Measurements from ENCODE around the gene ZSWIM6. TPM values are rescaled to one million over a fixed set of nuclear protein-coding genes. Genes with fewer than 3 reads are reported as not detected.

ZSWIM6 gene
- total RNA-seq, 2 donors from 2014 or later, result 4.6 to 5.6 TPM

DNA sequence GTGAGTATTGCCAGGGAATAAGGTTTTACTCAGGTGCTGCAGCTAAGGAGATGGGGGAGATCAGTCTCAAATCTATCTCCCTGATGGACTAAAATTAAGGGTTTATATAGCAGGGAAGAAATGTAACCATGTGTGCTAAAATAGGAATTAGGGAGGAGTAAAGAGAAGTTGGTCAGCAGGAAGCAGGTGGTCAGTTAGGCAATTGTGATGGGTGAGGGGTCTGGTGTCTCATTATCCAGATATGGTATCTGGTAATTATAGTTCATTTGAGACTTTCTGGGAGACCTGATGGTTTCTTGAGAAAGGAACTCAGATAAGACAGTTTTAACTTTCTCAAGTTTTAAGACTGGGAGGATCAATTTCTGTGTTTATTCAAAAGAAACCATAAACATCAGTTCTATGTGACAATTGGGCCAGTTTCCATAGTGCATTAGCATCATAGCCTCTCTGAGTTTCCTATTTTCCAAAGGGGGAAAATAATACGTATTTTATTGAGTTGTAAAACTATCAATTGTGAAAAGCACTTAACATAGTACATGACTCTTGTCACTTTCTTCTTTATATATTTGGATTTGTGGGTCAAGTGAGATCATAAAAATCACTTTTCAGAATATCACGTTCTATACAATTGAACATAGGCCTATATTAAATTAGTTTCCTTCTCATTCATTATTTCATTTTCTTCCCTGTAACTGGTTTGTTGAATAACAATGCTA lies 115.9 kb downstream of the ZSWIM6 start:
- DNase-seq (ENCODE audit: low spot score), result no peak
- H3K4me3 ChIP-seq, result no peak overlapping the region
- H3K36me3 ChIP-seq, result no peaks in the 10 kb centered on the region
- no peaks in the 10 kb centered on the region for H3K27me3 ChIP-seq
- TF ChIP-seq CTCF (IDR thresholded peaks at IDR 0.05), result no peak
- H3K4me1 ChIP-seq, result peaks cover 3 to 20% of the 10 kb centered on the region in 2 donors
- no peak overlapping the region for H3K27ac ChIP-seq
- H3K9me3 ChIP-seq, result peaks cover 0 to 9% of the 10 kb centered on the region in 2 donors

DNA sequence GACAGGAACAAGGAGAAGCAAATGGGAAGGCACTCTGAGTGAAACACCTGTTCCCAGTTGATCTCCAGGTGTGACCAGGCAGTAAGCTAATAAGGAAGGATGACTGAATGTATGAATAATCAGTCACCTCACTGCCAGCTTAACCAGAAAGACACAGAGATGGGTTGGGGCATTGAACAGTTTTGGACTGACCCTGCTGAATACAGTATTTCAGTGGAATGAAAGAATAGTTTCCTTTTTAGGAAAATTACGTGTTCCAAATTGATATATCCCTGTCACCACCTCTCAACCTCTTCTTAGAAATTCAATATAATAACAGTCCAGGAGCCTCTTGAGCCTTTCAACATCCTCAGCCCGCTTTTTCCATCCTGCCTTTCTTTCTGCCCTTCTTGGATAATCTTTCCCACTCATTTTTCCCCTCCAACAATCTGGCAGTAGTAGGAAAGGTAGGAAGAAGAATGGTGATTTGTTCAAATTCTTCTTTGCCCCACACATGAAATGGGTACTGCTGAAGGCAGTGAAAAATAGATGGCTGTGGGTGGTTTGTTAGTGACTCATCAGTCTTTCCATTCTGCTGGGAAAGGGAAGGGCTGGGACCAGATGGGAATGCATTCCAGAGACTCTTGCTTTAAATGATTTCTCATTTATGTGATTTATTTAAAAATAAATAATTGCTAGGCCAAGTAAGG lies 117.9 kb downstream of the ZSWIM6 start:
- no peaks in the 10 kb centered on the region for H3K36me3 ChIP-seq
- H3K27ac ChIP-seq, result peak overlapping the region; percentile 49 to 53
- peaks cover 3 to 20% of the 10 kb centered on the region in 2 donors for H3K4me1 ChIP-seq
- TF ChIP-seq CTCF (IDR thresholded peaks at IDR 0.05), result no peak
- H3K9me3 ChIP-seq, result peaks cover 0 to 9% of the 10 kb centered on the region in 2 donors
- H3K27me3 ChIP-seq, result no peaks in the 10 kb centered on the region
- H3K4me3 ChIP-seq, result no peak overlapping the region
- no peak for DNase-seq (ENCODE audit: low spot score)

GRCh38 chr5:61450493-61451279 lies 118.6 kb downstream of the ZSWIM6 start:
- H3K4me3 ChIP-seq, result no peak overlapping the region
- no peak for TF ChIP-seq CTCF (IDR thresholded peaks at IDR 0.05)
- no peak for DNase-seq (ENCODE audit: low spot score)

DNA sequence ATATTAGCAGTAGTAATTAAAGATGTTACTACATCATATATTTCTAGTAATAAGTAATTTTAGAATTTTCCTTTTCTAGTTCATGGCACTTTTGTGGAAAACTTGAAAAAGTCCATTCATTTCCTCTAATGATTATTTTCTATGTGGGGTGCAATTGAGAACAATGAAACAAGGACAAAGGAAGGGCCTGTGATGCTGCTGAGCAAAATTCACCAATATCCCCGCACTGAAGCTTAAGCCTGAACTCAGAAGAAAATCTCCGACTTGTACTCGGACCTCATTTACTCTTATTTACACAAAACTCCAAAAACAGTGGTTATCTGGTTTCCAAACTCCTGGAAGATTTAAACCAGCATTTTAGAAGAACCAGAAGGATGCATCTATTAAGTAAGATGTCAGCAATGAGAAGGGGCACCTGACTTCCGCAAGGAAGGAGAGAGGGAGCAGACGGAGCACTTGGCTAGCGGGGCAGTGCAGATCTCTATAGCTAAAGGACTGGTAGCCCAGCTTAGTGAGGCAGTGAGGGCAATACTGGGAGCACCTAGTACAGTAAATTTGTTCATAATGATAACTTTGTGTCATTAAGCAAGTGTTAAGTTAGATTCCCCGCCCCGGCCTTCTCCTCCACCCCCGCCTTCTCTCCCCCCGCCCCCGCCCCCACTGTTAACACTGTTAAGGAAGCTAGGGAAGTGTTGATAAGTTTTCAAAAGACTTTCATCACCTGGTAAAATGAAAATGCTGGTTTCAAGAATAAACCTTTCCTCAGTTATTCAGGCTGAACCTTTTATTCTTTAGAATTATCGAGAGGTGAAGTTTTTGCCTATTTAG lies 123.3 kb downstream of the ZSWIM6 start:
- no peak for DNase-seq (ENCODE audit: low spot score)
- no peak overlapping the region for H3K4me3 ChIP-seq
- no peak for TF ChIP-seq CTCF (IDR thresholded peaks at IDR 0.05)
- no peaks in the 10 kb centered on the region for H3K36me3 ChIP-seq
- no peak overlapping the region for H3K27ac ChIP-seq
- H3K27me3 ChIP-seq, result no peaks in the 10 kb centered on the region
- no peaks in the 10 kb centered on the region for H3K9me3 ChIP-seq
- peaks cover 3 to 15% of the 10 kb centered on the region in 2 donors for H3K4me1 ChIP-seq

More at GRCh38 chr5:61450493-61451279, 118.6 kb downstream of the ZSWIM6 start:
- H3K4me1 ChIP-seq, result peaks cover 3 to 26% of the 10 kb centered on the region in 2 donors
- no peaks in the 10 kb centered on the region for H3K27me3 ChIP-seq
- peak overlapping the region; percentile 49 to 53 for H3K27ac ChIP-seq
- peaks cover 0 to 9% of the 10 kb centered on the region in 2 donors for H3K9me3 ChIP-seq
- no peaks in the 10 kb centered on the region for H3K36me3 ChIP-seq

GRCh38 chr5:61460471-61460870 lies 128.4 kb downstream of the ZSWIM6 start:
- TF ChIP-seq CTCF (IDR thresholded peaks at IDR 0.05), result no peak
- no peaks in the 10 kb centered on the region for H3K9me3 ChIP-seq
- H3K27ac ChIP-seq, result no peak overlapping the region
- H3K4me1 ChIP-seq, result peaks cover 0 to 8% of the 10 kb centered on the region in 2 donors
- no peak overlapping the region for H3K4me3 ChIP-seq
- no peaks in the 10 kb centered on the region for H3K36me3 ChIP-seq
- no peak for DNase-seq (ENCODE audit: low spot score)
- no peaks in the 10 kb centered on the region for H3K27me3 ChIP-seq

Measured in right atrium auricular region (tissue), 2 donors.